IMR-90 (cell line): Measurements from ENCODE around the gene SLC4A2. TPM values are rescaled to one million over a fixed set of nuclear protein-coding genes. Genes with fewer than 3 reads are reported as not detected.

Source experiments
- ATAC-seq: fragments of 200-7000 bp; cut with Tn5 transposase; 2 replicates; pipeline ENCODE4 v1.9.1; 2020; ENCODE audit warnings: low read depth, mild to moderate bottlenecking, moderate library complexity
- BruUV-seq: library from RNA; stranded (reverse); fragments of 400-500 nt; replicated peaks from 2 replicates; lab custom pipeline; 2021; lab: Mats Ljungman, UMichigan
- CTCF ChIA-PET: fragments of 300-600 bp; formaldehyde crosslinking; extraction: SDS; loops from one replicate; lab custom pipeline; 2021; ENCODE audit warnings: antibody characterized with exemption; lab: Yijun Ruan, JAX
- POLR2A ChIA-PET: fragments of 300-600 bp; sonication (Branson Sonifier 250); formaldehyde crosslinking; loops from one replicate; lab custom pipeline; 2022; ENCODE audit warnings: antibody characterized with exemption; ENCODE audit not compliant: unreplicated experiment; lab: Charles Lee
- DNase-seq: peaks from one replicate; pipeline ENCODE4 v3.0.0; 2013
- H2AFZ ChIP-seq: replicated peaks from 2 replicates; pipeline ENCODE3; 2013; ENCODE audit warnings: low read length, mild to moderate bottlenecking; ENCODE audit not compliant: poor library complexity
- H2AK5ac ChIP-seq: 2 replicates; pipeline ENCODE4 v1.6.1; 2013; ENCODE audit warnings: low read depth, low read length, inconsistent platforms
- H2AK9ac ChIP-seq: replicated peaks from 2 replicates; pipeline ENCODE3; 2013; ENCODE audit warnings: mild to moderate bottlenecking, low read depth, low read length, moderate library complexity; ENCODE audit not compliant: poor library complexity
- H2BK120ac ChIP-seq: 2 replicates; pipeline ENCODE4 v1.6.1; 2013; ENCODE audit warnings: low read depth, low read length, inconsistent platforms
- H2BK15ac ChIP-seq: 3 replicates; pipeline ENCODE4 v1.6.1; 2013; ENCODE audit warnings: low read depth, low read length, inconsistent platforms
- H2BK20ac ChIP-seq: 2 replicates; pipeline ENCODE4 v1.6.1; 2013; ENCODE audit warnings: low read depth, mild to moderate bottlenecking, inconsistent platforms, low read length, moderate library complexity
- H2BK5ac ChIP-seq: 2 replicates; pipeline ENCODE4 v1.6.1; 2013; ENCODE audit warnings: mild to moderate bottlenecking, low read depth, low read length, inconsistent platforms; ENCODE audit not compliant: poor library complexity, severe bottlenecking
- H3K14ac ChIP-seq: replicated peaks from 2 replicates; pipeline ENCODE4 v1.6.1; 2013; ENCODE audit warnings: low read depth, low read length, inconsistent platforms
- H3K18ac ChIP-seq: 2 replicates; pipeline ENCODE4 v1.6.1; 2013; ENCODE audit warnings: low read depth, low read length, control low read depth
- H3K23ac ChIP-seq: 2 replicates; pipeline ENCODE4 v1.6.1; 2013; ENCODE audit warnings: low read depth, low read length, inconsistent platforms
- H3K27ac ChIP-seq: 2 replicates; pipeline ENCODE4 v1.5.1; 2013; ENCODE audit warnings: mild to moderate bottlenecking, control low read depth, low read length; ENCODE audit not compliant: insufficient read depth
- H3K27me3 ChIP-seq: 2 replicates; pipeline ENCODE4 v1.6.1; 2013; ENCODE audit warnings: low read length; ENCODE audit not compliant: control insufficient read depth, insufficient read depth
- H3K36me3 ChIP-seq: 2 replicates; pipeline ENCODE4 v1.6.1; 2013; ENCODE audit warnings: low read length, mixed read lengths; ENCODE audit not compliant: control insufficient read depth, insufficient read depth
- H3K4ac ChIP-seq: 2 replicates; pipeline ENCODE4 v1.6.1; 2013; ENCODE audit warnings: low read depth, low read length, inconsistent platforms
- H3K4me1 ChIP-seq: 2 replicates; pipeline ENCODE4 v1.6.1; 2013; ENCODE audit warnings: low read length, mixed read lengths; ENCODE audit not compliant: control insufficient read depth, insufficient read depth
- H3K4me2 ChIP-seq: 2 replicates; pipeline ENCODE4 v1.6.1; 2013; ENCODE audit warnings: low read depth, mild to moderate bottlenecking, control low read depth, low read length, moderate library complexity
- H3K4me3 ChIP-seq: 2 replicates; pipeline ENCODE4 v1.5.1; 2013; ENCODE audit warnings: low read depth, mild to moderate bottlenecking, control low read depth, low read length, moderate library complexity; ENCODE audit not compliant: insufficient read depth
- H3K56ac ChIP-seq: 2 replicates; pipeline ENCODE4 v1.6.1; 2013; ENCODE audit warnings: low read length, inconsistent platforms; ENCODE audit not compliant: insufficient read depth; ENCODE audit errors: extremely low read depth
- H3K79me1 ChIP-seq, 2 experiments: 2 replicates each; pipeline ENCODE4 v1.6.1; 2013; ENCODE audit warnings: low read length in 2 of 2, inconsistent platforms in 1 of 2, low read depth in 1 of 2
- H3K9ac ChIP-seq: 2 replicates; pipeline ENCODE4 v1.6.1; 2013; ENCODE audit warnings: low read depth, low read length, control low read depth
- H3K9me1 ChIP-seq: 2 replicates; pipeline ENCODE4 v1.6.1; 2013; ENCODE audit warnings: low read length, inconsistent platforms; ENCODE audit not compliant: insufficient read depth
- H3K9me3 ChIP-seq: 2 replicates; pipeline ENCODE4 v1.6.1; 2013; ENCODE audit warnings: low read length; ENCODE audit not compliant: control insufficient read depth, insufficient read depth
- H4K20me1 ChIP-seq: 2 replicates; pipeline ENCODE4 v1.6.1; 2013; ENCODE audit warnings: low read length, inconsistent platforms; ENCODE audit not compliant: insufficient read depth
- H4K5ac ChIP-seq: 2 replicates; pipeline ENCODE4 v1.6.1; 2013; ENCODE audit warnings: mild to moderate bottlenecking, low read depth, low read length, control low read depth
- H4K8ac ChIP-seq, 2 experiments: 2 replicates each; pipeline ENCODE4 v1.6.1; 2013; ENCODE audit warnings: low read depth in 2 of 2, low read length in 2 of 2, control low read depth in 1 of 2, inconsistent platforms in 1 of 2
- H4K91ac ChIP-seq: 2 replicates; pipeline ENCODE4 v1.6.1; 2013; ENCODE audit warnings: low read depth, low read length, inconsistent platforms; ENCODE audit not compliant: insufficient read depth
- BHLHE40 ChIP-seq: fragments of 150-350 bp; IDR thresholded peaks from 2 replicates; pipeline ENCODE4 v1.6.1; 2016; ENCODE audit warnings: mild to moderate bottlenecking, low read depth, low read length
- CEBPB ChIP-seq: IDR thresholded peaks from 2 replicates; pipeline ENCODE4 v1.6.1; 2012; ENCODE audit warnings: low read depth, low read length, improper control_type of control experiment
- FOS ChIP-seq: fragments of 150-350 bp; IDR thresholded peaks from 2 replicates; pipeline ENCODE4 v1.6.1; 2016; ENCODE audit warnings: low read depth, low read length
- MAFK ChIP-seq: IDR thresholded peaks from 2 replicates; pipeline ENCODE4 v1.6.1; 2012; ENCODE audit warnings: low read depth, low read length, improper control_type of control experiment
- MAZ ChIP-seq: IDR thresholded peaks from 2 replicates; pipeline ENCODE4 v1.6.1; 2012; ENCODE audit warnings: low read depth, mild to moderate bottlenecking, low read length, improper control_type of control experiment, moderate library complexity, borderline replicate concordance
- POLR2A ChIP-seq: IDR thresholded peaks from 2 replicates; pipeline ENCODE4 v1.6.1; 2012; ENCODE audit warnings: mild to moderate bottlenecking, low read depth, low read length
- RAD21 ChIP-seq: IDR thresholded peaks from 2 replicates; pipeline ENCODE4 v1.6.1; 2012; ENCODE audit warnings: low read length, improper control_type of control experiment
- RCOR1 ChIP-seq: IDR thresholded peaks from 2 replicates; pipeline ENCODE4 v1.6.1; 2012; ENCODE audit warnings: mild to moderate bottlenecking, low read length, improper control_type of control experiment; ENCODE audit not compliant: insufficient replicate concordance
- RFX5 ChIP-seq: IDR thresholded peaks from 2 replicates; pipeline ENCODE4 v1.8.0; 2012; ENCODE audit warnings: low read depth, mild to moderate bottlenecking, low read length, moderate library complexity
- SMC3 ChIP-seq: fragments of 150-350 bp; IDR thresholded peaks from 2 replicates; pipeline ENCODE4 v1.6.1; 2016; ENCODE audit warnings: low read depth, mild to moderate bottlenecking, antibody characterized with exemption, low read length, moderate library complexity
- WGBS, 2 experiments: methylation state at CpG; one replicate each; pipeline versions ENCODE4 v1.1.5 to v1.1.7; 2013; ENCODE audit warnings: missing lambda C conversion rate in 2 of 2; ENCODE audit not compliant: insufficient read length in 1 of 2; ENCODE audit errors: extremely low coverage in 2 of 2; 5-methylcytosine and 5-hydroxymethylcytosine counted together
- dilution Hi-C: fragments of 300-500 bp; cut with HindIII; formaldehyde crosslinking; loops from one replicate; pipeline ENCODE4 v1.14.3; 2018; ENCODE audit warnings: low sequenced_read_pairs; ENCODE audit not compliant: unreplicated experiment
- in situ Hi-C: fragments of 300-500 bp; cut with MboI; formaldehyde crosslinking; loops from 3 replicates; pipeline ENCODE4 v1.14.3; 2019; ENCODE audit warnings: low sequenced_read_pairs, inconsistent platforms, mixed read lengths
- intact Hi-C: fragments of 100-400 bp; cut with micrococcal nuclease; formaldehyde crosslinking; loops from 2 replicates; pipeline ENCODE4 v1.10.0; 2022
- polyA plus RNA-seq, 3 experiments: library from polyadenylated mRNA; depleted of rRNA; stranded (reverse); fragments of >200 nt; gene quantifications; 2 replicates each; pipeline ENCODE4 v1.2.3, GENCODE V29; 2012; ENCODE audit warnings: low replicate concordance in 1 of 3
- total RNA-seq: library from RNA; depleted of rRNA; stranded (reverse); fragments of >200 nt; gene quantifications from 2 replicates; pipeline ENCODE4 v1.2.3, GENCODE V29; 2012
- TF ChIP-seq, protein P1 (sequence below): conservative IDR thresholded peaks from 2 replicates; pipeline ENCODE4 v1.5.1; 2012; ENCODE audit warnings: mild to moderate bottlenecking, low read depth, low read length, improper control_type of control experiment
- TF ChIP-seq, protein P2 (sequence below): fragments of 150-350 bp; IDR thresholded peaks from 2 replicates; pipeline ENCODE4 v1.6.1; 2016; ENCODE audit warnings: low read depth, mild to moderate bottlenecking, low read length, moderate library complexity, borderline replicate concordance
- TF ChIP-seq, protein P3 (sequence below): fragments of 150-350 bp; IDR thresholded peaks from 2 replicates; pipeline ENCODE4 v1.6.1; 2017; ENCODE audit warnings: mild to moderate bottlenecking, antibody characterized with exemption, low read length, low read depth

The SLC4A2 gene
- total and polyA plus RNA-seq, 2 of the 4 experiments (the other 2 are of a cell fraction): 29.6 to 91.0 TPM

DNA sequence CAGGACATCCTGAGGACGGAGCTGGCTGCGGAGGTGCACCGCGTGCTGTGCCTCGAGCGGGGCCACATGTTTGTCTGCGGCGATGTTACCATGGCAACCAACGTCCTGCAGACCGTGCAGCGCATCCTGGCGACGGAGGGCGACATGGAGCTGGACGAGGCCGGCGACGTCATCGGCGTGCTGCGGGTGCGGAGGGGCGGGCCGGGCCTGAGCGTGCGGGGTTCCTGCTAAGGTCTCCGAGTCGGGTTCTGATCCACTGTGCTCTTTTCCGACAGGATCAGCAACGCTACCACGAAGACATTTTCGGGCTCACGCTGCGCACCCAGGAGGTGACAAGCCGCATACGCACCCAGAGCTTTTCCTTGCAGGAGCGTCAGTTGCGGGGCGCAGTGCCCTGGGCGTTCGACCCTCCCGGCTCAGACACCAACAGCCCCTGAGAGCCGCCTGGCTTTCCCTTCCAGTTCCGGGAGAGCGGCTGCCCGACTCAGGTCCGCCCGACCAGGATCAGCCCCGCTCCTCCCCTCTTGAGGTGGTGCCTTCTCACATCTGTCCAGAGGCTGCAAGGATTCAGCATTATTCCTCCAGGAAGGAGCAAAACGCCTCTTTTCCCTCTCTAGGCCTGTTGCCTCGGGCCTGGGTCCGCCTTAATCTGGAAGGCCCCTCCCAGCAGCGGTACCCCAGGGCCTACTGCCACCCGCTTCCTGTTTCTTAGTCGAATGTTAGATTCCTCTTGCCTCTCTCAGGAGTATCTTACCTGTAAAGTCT, 45.5 kb upstream of the SLC4A2 start (continued):
- TF ChIP-seq, protein P1, sequence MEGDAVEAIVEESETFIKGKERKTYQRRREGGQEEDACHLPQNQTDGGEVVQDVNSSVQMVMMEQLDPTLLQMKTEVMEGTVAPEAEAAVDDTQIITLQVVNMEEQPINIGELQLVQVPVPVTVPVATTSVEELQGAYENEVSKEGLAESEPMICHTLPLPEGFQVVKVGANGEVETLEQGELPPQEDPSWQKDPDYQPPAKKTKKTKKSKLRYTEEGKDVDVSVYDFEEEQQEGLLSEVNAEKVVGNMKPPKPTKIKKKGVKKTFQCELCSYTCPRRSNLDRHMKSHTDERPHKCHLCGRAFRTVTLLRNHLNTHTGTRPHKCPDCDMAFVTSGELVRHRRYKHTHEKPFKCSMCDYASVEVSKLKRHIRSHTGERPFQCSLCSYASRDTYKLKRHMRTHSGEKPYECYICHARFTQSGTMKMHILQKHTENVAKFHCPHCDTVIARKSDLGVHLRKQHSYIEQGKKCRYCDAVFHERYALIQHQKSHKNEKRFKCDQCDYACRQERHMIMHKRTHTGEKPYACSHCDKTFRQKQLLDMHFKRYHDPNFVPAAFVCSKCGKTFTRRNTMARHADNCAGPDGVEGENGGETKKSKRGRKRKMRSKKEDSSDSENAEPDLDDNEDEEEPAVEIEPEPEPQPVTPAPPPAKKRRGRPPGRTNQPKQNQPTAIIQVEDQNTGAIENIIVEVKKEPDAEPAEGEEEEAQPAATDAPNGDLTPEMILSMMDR: no peak

DNA sequence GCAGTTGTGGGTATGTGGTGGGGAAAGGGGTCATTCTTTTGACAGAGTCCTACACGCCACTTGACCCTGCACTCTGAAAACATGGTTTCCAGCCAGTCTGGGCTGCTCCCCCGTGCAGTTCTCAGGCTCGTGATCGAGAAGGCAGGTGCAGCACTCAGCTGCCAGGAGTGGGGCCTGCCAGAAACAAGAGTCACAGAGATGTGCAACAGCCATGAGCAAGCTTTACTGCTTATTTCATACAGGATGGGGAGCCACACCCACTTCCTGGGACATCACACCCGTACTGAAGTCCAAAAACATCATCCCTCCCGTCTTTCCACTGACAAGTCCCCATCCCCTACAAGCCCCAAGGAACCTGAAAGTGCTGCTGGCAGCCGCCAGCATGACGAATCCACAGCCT, 44.4 kb upstream of the SLC4A2 start:
- Histone ChIP-seq H3K18ac (no peak overlapping the region), H4K5ac (no peak overlapping the region), H3K4me2 (no peak overlapping the region), H3K4ac (no peak overlapping the region), H2BK5ac (no peak overlapping the region), H3K4me1 (peaks cover 12% of the 10 kb centered on the region; the same call in 1 of the 2 replicates), H2AK5ac (no peak overlapping the region), H4K8ac (no peak overlapping the region), H3K27me3 (peaks cover 38% of the 10 kb centered on the region), H2BK120ac (no peak overlapping the region), H3K9me3 (no peaks in the 10 kb centered on the region), H2BK15ac (no peak overlapping the region), H2AFZ (no peak overlapping the region), H3K9ac (no peak overlapping the region), H4K91ac (no peak overlapping the region), H3K23ac (no peak overlapping the region), H3K14ac (no peak overlapping the region), H3K27ac (no peak overlapping the region), H3K4me3 (no peak overlapping the region), H4K20me1 (no peaks in the 10 kb centered on the region), H3K9me1 (no peaks in the 10 kb centered on the region), H2AK9ac (no peak overlapping the region), H3K36me3 (no peaks in the 10 kb centered on the region), H2BK20ac (no peak overlapping the region), H3K56ac (no peak overlapping the region), H3K79me1 (no peaks in the 10 kb centered on the region)
- ChIA-PET CTCF (interaction anchor here (0.7 kb wide), 1 partner anchor 94 kb away, joined by 3 read pairs; no protein-coding TSS in a partner anchor), POLR2A (no interaction called here)
- dilution Hi-C loops (no loop called here), in situ Hi-C loops (no loop called here), intact Hi-C loops (loop anchor here (5.0 kb wide), 1 partner anchor 97 kb away; no protein-coding TSS in a partner anchor)
- DNase-seq (no peak), ATAC-seq (no peak)
- BruUV-seq: no TSS peak
- 76% methylated on average over 5 of the region's 8 CpGs; no CpG with 5 or more reads in 1 of the 2 experiments for WGBS, 2 experiments
- TF ChIP-seq SMC3 (no peak), FOS (no peak), RCOR1 (no peak), MAZ (no peak), POLR2A (no peak), RFX5 (no peak), BHLHE40 (no peak), MAFK (no peak), RAD21 (no peak), CEBPB (no peak)
- TF ChIP-seq, protein P2, sequence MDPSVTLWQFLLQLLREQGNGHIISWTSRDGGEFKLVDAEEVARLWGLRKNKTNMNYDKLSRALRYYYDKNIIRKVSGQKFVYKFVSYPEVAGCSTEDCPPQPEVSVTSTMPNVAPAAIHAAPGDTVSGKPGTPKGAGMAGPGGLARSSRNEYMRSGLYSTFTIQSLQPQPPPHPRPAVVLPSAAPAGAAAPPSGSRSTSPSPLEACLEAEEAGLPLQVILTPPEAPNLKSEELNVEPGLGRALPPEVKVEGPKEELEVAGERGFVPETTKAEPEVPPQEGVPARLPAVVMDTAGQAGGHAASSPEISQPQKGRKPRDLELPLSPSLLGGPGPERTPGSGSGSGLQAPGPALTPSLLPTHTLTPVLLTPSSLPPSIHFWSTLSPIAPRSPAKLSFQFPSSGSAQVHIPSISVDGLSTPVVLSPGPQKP: no peak
- TF ChIP-seq, protein P3, sequence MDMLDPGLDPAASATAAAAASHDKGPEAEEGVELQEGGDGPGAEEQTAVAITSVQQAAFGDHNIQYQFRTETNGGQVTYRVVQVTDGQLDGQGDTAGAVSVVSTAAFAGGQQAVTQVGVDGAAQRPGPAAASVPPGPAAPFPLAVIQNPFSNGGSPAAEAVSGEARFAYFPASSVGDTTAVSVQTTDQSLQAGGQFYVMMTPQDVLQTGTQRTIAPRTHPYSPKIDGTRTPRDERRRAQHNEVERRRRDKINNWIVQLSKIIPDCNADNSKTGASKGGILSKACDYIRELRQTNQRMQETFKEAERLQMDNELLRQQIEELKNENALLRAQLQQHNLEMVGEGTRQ: no peak
